HG03469 (cell line): ENCODE data around the gene CWC27.

Source experiments
- ATAC-seq: cut with Tn5 transposase; IDR thresholded peaks from one replicate; pipeline ENCODE4 v1.9.1; 2021; ENCODE audit warnings: mild to moderate bottlenecking, moderate library complexity, moderate number of reproducible peaks; ENCODE audit not compliant: unreplicated experiment

Gene CWC27

DNA sequence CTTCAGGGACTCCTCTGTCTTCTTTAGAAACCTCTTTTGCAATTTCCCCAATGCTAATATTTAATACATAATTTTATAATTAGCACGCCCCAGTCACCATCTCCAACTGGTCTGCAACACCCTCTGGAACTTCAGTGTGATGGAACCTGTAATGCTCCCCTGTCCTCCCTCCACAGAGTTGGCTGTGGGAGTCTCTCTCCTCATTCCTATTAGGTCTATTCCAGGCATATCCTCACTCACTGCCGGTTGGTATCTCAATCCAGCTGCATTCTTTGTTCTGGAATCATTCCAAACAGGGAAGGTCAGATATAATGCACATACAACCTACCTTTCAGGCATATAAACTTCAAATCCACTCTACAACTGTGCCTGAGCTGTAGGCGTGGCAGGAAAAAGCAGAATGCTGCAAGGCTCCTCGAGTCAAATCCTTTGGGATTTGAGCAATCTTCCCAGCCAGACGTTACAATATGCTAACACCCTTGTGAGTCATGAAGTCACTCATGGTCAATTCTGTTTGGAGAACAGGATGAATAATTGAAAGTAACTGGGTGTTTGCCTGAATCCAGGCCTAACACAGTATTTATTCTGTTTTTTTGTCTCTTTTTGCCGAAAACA, 293.8 kb downstream of the CWC27 start:
- no peak for ATAC-seq

- ATAC-seq: no peak
Measured at GRCh38 chr5:65065001-65065511, 296.3 kb downstream of the CWC27 start.

DNA sequence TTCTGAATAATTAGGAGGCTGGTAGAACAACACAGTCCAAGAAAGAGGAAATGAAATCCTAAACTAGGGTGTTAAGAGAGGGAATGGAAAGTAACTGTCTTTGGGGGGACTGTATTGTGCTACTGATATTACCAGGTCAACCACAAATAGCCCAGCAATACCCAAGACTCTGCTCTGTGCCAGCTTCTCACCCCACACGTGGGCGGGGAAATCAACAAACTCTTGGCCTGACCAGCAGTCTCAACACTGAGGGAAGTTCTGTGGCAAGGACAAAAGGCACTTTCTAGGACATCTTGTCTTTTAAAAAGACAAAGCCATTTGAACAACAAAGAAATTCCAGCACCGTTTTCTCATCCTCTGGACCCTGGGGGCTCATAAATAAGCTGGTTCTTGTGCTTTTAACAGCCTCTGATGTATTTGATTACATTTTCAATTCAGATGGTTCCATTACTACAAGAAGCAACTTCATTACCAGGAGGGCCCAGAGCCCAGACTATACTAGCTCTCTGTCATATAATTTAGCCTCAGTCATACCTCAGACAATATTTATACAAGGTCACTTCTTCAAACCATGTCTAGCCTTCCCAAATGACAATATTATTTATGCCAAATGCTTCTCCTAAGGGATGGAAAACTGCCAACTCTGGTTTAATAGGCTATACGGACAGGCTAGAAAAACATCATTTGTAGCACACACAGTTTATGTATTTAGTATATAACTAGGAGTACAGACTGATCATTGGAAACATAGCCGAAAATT, 297.8 kb downstream of the CWC27 start:
- peak; percentile 78 for ATAC-seq

DNA sequence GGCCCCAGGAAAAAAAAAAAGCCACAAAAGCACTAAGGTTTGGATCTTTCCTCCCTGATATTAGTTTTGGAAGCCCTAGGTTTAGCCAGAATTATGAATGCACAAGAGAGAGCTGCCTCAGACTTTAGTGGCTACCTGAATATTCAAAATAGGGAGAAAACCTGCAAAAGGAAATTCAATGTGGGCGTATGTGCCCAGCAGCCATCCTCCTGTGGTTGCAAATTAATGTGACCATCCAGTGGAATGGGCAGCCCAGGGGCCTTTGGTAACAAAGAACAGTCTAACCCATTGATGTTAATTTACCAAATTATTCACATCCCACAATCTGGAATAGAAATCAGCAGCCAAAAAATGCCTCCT, 298.4 kb downstream of the CWC27 start:
- ATAC-seq: no peak
